ENCODE data around the gene MEI1.

The MEI1 gene

GRCh38 chr22:41752011-41752970 lies 53.0 kb downstream of the MEI1 start:
- TF ChIP-seq CTCF (conservative IDR thresholded peaks at IDR 0.05; ENCODE audit: control insufficient read depth, insufficient read depth, low read depth, low read length) = no peak
- DNase-seq (ENCODE audit: low read depth) = peak; percentile 2
- H3K4me3 ChIP-seq (ENCODE audit: control insufficient read depth, low read depth, low read length) = no peak overlapping the region

- no peak for TF ChIP-seq CTCF (conservative IDR thresholded peaks at IDR 0.05; ENCODE audit: control insufficient read depth, insufficient read depth, low read depth, low read length)
- no peak overlapping the region for H3K4me3 ChIP-seq (ENCODE audit: control insufficient read depth, low read depth, low read length)
- no peak for DNase-seq (ENCODE audit: low read depth)
Observed at GRCh38 chr22:41753984-41754383, 54.7 kb downstream of the MEI1 start.

- no peak overlapping the region for H3K4me3 ChIP-seq (ENCODE audit: control insufficient read depth, low read depth, low read length)
- TF ChIP-seq CTCF (conservative IDR thresholded peaks at IDR 0.05; ENCODE audit: control insufficient read depth, insufficient read depth, low read depth, low read length) = no peak
- no peak for DNase-seq (ENCODE audit: low read depth)
Observed at GRCh38 chr22:41757502-41757901, 58.2 kb downstream of the MEI1 start.

- no peak for TF ChIP-seq CTCF (conservative IDR thresholded peaks at IDR 0.05; ENCODE audit: control insufficient read depth, insufficient read depth, low read depth, low read length)
- DNase-seq (ENCODE audit: low read depth) = no peak
- no peak overlapping the region for H3K4me3 ChIP-seq (ENCODE audit: control insufficient read depth, low read depth, low read length)
Observed at GRCh38 chr22:41758231-41758630, 58.9 kb downstream of the MEI1 start.

- peak; percentile 41 for TF ChIP-seq CTCF (conservative IDR thresholded peaks at IDR 0.05; ENCODE audit: control insufficient read depth, insufficient read depth, low read depth, low read length)
- no peak for DNase-seq (ENCODE audit: low read depth)
- no peak overlapping the region for H3K4me3 ChIP-seq (ENCODE audit: control insufficient read depth, low read depth, low read length)
Observed at GRCh38 chr22:41762980-41763779, 63.9 kb downstream of the MEI1 start.

DNA sequence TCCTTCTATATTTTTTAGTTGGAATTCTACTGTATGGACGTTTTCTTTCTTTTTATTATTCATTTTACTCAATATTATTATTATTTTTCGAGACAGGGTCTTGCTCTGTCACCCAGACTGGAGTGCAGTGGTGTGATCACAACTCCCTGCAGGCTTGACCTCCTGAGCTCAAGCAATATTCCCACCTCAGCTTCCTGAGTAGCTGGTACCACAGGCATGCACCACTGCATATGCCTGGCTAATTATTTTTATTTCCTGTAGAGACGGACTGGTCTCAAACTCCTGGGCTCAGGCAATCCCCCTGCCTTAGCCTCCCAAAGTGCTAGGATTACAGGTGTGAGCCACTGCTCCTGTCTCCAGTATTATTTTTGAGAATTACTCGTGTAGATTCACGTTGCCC lies 67.2 kb downstream of the MEI1 start:
- H3K4me3 ChIP-seq (ENCODE audit: control insufficient read depth, low read depth, low read length) = no peak overlapping the region
- no peak for DNase-seq (ENCODE audit: low read depth)

More for the DNA sequence above, 67.2 kb downstream of the MEI1 start:
- no peak for TF ChIP-seq CTCF (conservative IDR thresholded peaks at IDR 0.05; ENCODE audit: control insufficient read depth, insufficient read depth, low read depth, low read length)
